ENCODE measurements around the gene CALML6.

DNA sequence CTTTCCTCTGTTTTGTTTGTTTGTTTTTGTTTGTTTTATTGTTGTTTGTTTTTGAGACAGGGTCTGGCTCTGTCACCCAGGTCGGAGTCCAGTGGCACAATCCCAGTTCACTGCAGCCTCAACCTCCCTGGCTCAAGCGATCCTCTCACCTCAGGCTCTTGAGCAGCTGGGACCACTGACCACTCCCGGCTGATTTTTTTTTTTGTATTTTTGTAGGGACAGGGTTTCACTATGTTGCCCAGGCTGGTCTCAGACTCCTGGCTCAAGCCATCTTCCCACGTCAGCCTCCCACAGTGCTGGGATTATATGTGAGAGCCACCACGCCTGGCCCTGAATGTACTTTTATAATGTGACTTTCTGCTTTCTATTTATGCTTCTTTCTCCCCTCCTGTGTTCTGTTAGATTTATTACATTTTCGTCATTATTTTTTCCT is 5.0 kb upstream of the CALML6 start:
- TF ChIP-seq ZNF514 (tag by site-specific recombination; IDR thresholded peaks at IDR 0.05) (no peak), ZNF311 (tag by site-specific recombination; IDR thresholded peaks at IDR 0.05; ENCODE audit: borderline replicate concordance) (no peak), ZNF174 (tag by site-specific recombination; IDR thresholded peaks at IDR 0.05) (no peak), KLF16 (tag by site-specific recombination; IDR thresholded peaks at IDR 0.05) (no peak), ZBTB1 (tag by site-specific recombination; IDR thresholded peaks at IDR 0.05) (no peak), ZNF24 (tag by site-specific recombination; IDR thresholded peaks at IDR 0.05) (no peak), ZNF560 (tag by site-specific recombination; IDR thresholded peaks at IDR 0.05; ENCODE audit: borderline replicate concordance) (no peak)
- TF ChIP-seq, protein P1, sequence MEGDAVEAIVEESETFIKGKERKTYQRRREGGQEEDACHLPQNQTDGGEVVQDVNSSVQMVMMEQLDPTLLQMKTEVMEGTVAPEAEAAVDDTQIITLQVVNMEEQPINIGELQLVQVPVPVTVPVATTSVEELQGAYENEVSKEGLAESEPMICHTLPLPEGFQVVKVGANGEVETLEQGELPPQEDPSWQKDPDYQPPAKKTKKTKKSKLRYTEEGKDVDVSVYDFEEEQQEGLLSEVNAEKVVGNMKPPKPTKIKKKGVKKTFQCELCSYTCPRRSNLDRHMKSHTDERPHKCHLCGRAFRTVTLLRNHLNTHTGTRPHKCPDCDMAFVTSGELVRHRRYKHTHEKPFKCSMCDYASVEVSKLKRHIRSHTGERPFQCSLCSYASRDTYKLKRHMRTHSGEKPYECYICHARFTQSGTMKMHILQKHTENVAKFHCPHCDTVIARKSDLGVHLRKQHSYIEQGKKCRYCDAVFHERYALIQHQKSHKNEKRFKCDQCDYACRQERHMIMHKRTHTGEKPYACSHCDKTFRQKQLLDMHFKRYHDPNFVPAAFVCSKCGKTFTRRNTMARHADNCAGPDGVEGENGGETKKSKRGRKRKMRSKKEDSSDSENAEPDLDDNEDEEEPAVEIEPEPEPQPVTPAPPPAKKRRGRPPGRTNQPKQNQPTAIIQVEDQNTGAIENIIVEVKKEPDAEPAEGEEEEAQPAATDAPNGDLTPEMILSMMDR (tag by site-specific recombination; IDR thresholded peaks at IDR 0.05): no peak
- TF ChIP-seq, protein P2, sequence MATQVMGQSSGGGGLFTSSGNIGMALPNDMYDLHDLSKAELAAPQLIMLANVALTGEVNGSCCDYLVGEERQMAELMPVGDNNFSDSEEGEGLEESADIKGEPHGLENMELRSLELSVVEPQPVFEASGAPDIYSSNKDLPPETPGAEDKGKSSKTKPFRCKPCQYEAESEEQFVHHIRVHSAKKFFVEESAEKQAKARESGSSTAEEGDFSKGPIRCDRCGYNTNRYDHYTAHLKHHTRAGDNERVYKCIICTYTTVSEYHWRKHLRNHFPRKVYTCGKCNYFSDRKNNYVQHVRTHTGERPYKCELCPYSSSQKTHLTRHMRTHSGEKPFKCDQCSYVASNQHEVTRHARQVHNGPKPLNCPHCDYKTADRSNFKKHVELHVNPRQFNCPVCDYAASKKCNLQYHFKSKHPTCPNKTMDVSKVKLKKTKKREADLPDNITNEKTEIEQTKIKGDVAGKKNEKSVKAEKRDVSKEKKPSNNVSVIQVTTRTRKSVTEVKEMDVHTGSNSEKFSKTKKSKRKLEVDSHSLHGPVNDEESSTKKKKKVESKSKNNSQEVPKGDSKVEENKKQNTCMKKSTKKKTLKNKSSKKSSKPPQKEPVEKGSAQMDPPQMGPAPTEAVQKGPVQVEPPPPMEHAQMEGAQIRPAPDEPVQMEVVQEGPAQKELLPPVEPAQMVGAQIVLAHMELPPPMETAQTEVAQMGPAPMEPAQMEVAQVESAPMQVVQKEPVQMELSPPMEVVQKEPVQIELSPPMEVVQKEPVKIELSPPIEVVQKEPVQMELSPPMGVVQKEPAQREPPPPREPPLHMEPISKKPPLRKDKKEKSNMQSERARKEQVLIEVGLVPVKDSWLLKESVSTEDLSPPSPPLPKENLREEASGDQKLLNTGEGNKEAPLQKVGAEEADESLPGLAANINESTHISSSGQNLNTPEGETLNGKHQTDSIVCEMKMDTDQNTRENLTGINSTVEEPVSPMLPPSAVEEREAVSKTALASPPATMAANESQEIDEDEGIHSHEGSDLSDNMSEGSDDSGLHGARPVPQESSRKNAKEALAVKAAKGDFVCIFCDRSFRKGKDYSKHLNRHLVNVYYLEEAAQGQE (tag by site-specific recombination; IDR thresholded peaks at IDR 0.05): no peak
